MM.1S (cell line): Measurements from ENCODE around the gene FREY1.

ENCODE experiments used
- DNase-seq: peaks from one replicate; pipeline ENCODE4 v3.0.0-alpha.2; 2015
- H2AFZ ChIP-seq: fragments of 300-600 bp; sonication (generic); 2 replicates; pipeline ENCODE4 v1.6.0; 2016; ENCODE audit warnings: antibody characterized with exemption, low read length
- H3F3A ChIP-seq: fragments of 300-600 bp; sonication (generic); 2 replicates; pipeline ENCODE4 v1.6.1; 2016; ENCODE audit warnings: mild to moderate bottlenecking, antibody characterized with exemption, low read length, moderate library complexity, mixed read lengths; ENCODE audit not compliant: insufficient read depth
- H3K27ac ChIP-seq: fragments of 300-600 bp; sonication (generic); 2 replicates; pipeline ENCODE4 v1.5.1; 2016; ENCODE audit warnings: mild to moderate bottlenecking, low read length
- H3K27me3 ChIP-seq: fragments of 300-600 bp; sonication (generic); replicated peaks from 2 replicates; pipeline ENCODE4 v1.6.0; 2016; ENCODE audit warnings: low read length; ENCODE audit not compliant: insufficient read depth
- H3K36me3 ChIP-seq: fragments of 300-600 bp; sonication (generic); replicated peaks from 2 replicates; pipeline ENCODE4 v1.6.1; 2016; ENCODE audit warnings: mild to moderate bottlenecking, low read length, mixed read lengths; ENCODE audit not compliant: insufficient read depth
- H3K4me1 ChIP-seq: fragments of 300-600 bp; sonication (generic); 2 replicates; pipeline ENCODE4 v1.6.1; 2016; ENCODE audit warnings: low read length, mixed read lengths
- H3K4me2 ChIP-seq: fragments of 300-600 bp; sonication (generic); 2 replicates; pipeline ENCODE4 v1.6.0; 2016; ENCODE audit warnings: low read depth, low read length
- H3K4me3 ChIP-seq: fragments of 300-600 bp; sonication (generic); 2 replicates; pipeline ENCODE4 v1.5.1; 2016; ENCODE audit warnings: low read length, mixed read lengths
- H3K79me2 ChIP-seq: fragments of 300-600 bp; sonication (generic); 2 replicates; pipeline ENCODE4 v1.6.1; 2016; ENCODE audit warnings: mixed run types, low read length, mixed read lengths
- H3K9ac ChIP-seq: fragments of 300-600 bp; sonication (generic); 2 replicates; pipeline ENCODE4 v1.6.1; 2016; ENCODE audit warnings: low read length, mixed read lengths
- H3K9me2 ChIP-seq: fragments of 300-600 bp; sonication (generic); replicated peaks from 2 replicates; pipeline ENCODE4 v1.6.1; 2016; ENCODE audit warnings: mild to moderate bottlenecking, low read length, mixed read lengths; ENCODE audit not compliant: insufficient read depth
- H3K9me3 ChIP-seq: fragments of 300-600 bp; sonication (generic); replicated peaks from 2 replicates; pipeline ENCODE4 v1.6.1; 2016; ENCODE audit warnings: mild to moderate bottlenecking, low read length, mixed read lengths; ENCODE audit not compliant: insufficient read depth
- H4K20me1 ChIP-seq: fragments of 300-600 bp; sonication (generic); 2 replicates; pipeline ENCODE4 v1.6.1; 2016; ENCODE audit warnings: mild to moderate bottlenecking, low read length, moderate library complexity, mixed read lengths; ENCODE audit not compliant: insufficient read depth
- CTCF ChIP-seq: fragments of 300-600 bp; sonication (generic); IDR thresholded peaks from 2 replicates; pipeline ENCODE4 v1.5.1; 2016; ENCODE audit warnings: antibody characterized with exemption, low read length, mixed read lengths
- EZH2 ChIP-seq: fragments of 300-600 bp; sonication (generic); optimal IDR thresholded peaks from 2 replicates; pipeline ENCODE3; 2017; ENCODE audit warnings: low read depth, mild to moderate bottlenecking, antibody characterized with exemption, low read length, mixed read lengths
- EZH2phosphoT487 ChIP-seq: fragments of 300-600 bp; sonication (generic); IDR thresholded peaks from 2 replicates; pipeline ENCODE4 v1.6.1; 2018; ENCODE audit warnings: antibody characterized with exemption, low read length

FREY1 gene

DNA sequence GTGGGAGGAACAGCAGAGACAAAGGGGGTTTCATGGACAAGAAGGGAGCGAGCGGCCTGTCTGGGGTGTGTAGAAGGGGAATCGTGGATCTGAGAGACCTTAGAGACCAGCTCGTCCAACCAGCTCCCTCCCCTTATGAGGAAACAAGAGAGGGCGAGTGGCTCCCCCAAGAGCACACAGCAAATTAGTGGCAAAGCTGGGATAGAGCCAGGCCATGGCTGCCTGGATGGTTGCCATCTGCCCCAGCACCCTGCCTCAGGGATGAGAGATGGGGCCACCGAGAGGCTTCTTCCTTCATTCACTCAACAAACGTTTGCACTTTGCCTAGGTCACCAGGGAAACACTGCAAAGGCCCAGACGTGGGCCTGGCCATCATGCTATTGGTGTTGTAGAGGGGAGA, 17.5 kb downstream of the FREY1 start:
- no peak for DNase-seq

DNA sequence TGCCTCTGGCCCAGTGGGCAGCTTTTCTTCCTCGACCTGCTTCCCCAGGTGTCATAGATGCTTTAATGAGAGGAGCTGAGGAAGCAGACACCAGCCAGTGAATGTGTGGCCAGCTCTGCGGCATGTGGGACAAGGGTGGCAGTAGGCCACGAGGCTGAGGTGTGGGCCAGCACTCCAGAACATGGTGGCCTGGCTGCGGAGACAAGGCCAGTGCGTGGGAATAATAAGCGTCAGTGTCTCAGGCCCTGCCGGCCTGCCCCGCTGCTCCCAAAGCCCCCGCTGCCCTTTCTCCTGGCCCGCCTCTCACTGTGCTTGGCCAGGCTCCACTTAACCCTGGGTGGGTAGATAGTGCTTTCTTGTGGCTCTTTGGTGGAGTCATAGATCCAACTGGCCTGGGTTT, 19.5 kb downstream of the FREY1 start:
- no peak for TF ChIP-seq EZH2phosphoT487
- no peak for TF ChIP-seq EZH2
- TF ChIP-seq CTCF: no peak
- no peaks in the 10 kb centered on the region for H3K27me3 ChIP-seq
- no peaks in the 10 kb centered on the region for H3K4me1 ChIP-seq
- no peak overlapping the region for H3K4me2 ChIP-seq
- H3K27ac ChIP-seq: no peak overlapping the region
- H4K20me1 ChIP-seq: no peaks in the 10 kb centered on the region
- H3K36me3 ChIP-seq: no peaks in the 10 kb centered on the region
- H3K9ac ChIP-seq: no peak overlapping the region
- no peaks in the 10 kb centered on the region for H3F3A ChIP-seq
- no peaks in the 10 kb centered on the region for H3K9me3 ChIP-seq
- H3K9me2 ChIP-seq: no peaks in the 10 kb centered on the region
- H3K79me2 ChIP-seq: no peaks in the 10 kb centered on the region
- H2AFZ ChIP-seq: no peak overlapping the region
- no peak overlapping the region for H3K4me3 ChIP-seq
- DNase-seq: no peak

More for the DNA sequence above, 17.5 kb downstream of the FREY1 start:
- Histone ChIP-seq H3K9ac (no peak overlapping the region), H3K79me2 (no peaks in the 10 kb centered on the region), H3K36me3 (no peaks in the 10 kb centered on the region), H3F3A (no peaks in the 10 kb centered on the region), H3K4me1 (no peaks in the 10 kb centered on the region), H3K27ac (no peak overlapping the region), H3K9me2 (no peaks in the 10 kb centered on the region), H4K20me1 (no peaks in the 10 kb centered on the region), H3K27me3 (no peaks in the 10 kb centered on the region), H3K9me3 (no peaks in the 10 kb centered on the region), H3K4me3 (no peak overlapping the region), H2AFZ (no peak overlapping the region), H3K4me2 (no peak overlapping the region)
- TF ChIP-seq EZH2phosphoT487: no peak
- no peak for TF ChIP-seq CTCF
- TF ChIP-seq EZH2: no peak

- no peak overlapping the region for H3K4me2 ChIP-seq
- H3K4me3 ChIP-seq: no peak overlapping the region
Measured at GRCh38 chr11:45886816-45887520, 20.1 kb downstream of the FREY1 start.

More at GRCh38 chr11:45886816-45887520, 20.1 kb downstream of the FREY1 start:
- TF ChIP-seq CTCF: no peak
- no peak for TF ChIP-seq EZH2phosphoT487
- no peak for TF ChIP-seq EZH2
- Histone ChIP-seq H3K9me2 (no peaks in the 10 kb centered on the region), H2AFZ (no peak overlapping the region), H3K4me1 (no peaks in the 10 kb centered on the region), H3F3A (no peaks in the 10 kb centered on the region), H3K36me3 (no peaks in the 10 kb centered on the region), H3K79me2 (no peaks in the 10 kb centered on the region), H3K27me3 (no peaks in the 10 kb centered on the region), H3K9ac (no peak overlapping the region), H3K9me3 (no peaks in the 10 kb centered on the region), H3K27ac (no peak overlapping the region), H4K20me1 (no peaks in the 10 kb centered on the region)
- no peak for DNase-seq
